Measurements from ENCODE around the gene SLC29A1.

SLC29A1 gene

GRCh38 chr6:44257025-44257752 lies 33.8 kb downstream of the SLC29A1 start, which contains the start of gene SLC35B2:
Gene SLC35B2, minus strand, starts transcription at chr6:44257528. Its CDS starts 118 bp downstream, at chr6:44257410.
- DNase-seq, result peak; percentile 69

DNA sequence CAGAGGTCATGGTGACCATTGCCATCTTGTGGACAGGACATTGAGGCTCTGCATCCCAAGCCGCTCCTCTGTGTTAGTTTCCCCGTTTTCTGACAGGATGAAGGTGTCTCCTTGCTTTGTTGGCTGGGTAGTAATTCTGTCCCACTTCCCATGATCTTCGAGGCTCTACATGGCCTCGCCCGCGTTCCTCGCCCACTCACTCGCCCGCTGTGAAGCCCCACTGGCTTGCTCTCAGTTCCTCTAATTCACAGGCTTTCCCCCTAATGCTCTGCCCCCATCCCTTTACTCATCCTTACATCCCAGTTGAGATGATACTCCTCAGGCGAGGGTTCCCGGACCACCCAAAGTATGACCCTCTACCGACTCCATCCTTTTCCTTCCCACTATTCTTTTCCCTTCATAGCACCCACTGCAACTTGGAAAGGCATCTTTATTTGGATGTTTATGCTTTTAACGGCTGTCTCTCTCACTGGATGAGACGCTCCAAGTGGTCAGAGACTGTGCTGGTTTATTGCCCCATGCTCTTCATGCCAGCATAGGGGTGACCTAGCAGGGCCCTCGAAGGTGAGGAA lies 34.4 kb downstream of the SLC29A1 start:
- no peak for DNase-seq

GRCh38 chr6:44258325-44258863 lies 35.0 kb downstream of the SLC29A1 start:
- DNase-seq, result no peak

GRCh38 chr6:44258921-44259320 lies 35.5 kb downstream of the SLC29A1 start:
- DNase-seq, result no peak

DNA sequence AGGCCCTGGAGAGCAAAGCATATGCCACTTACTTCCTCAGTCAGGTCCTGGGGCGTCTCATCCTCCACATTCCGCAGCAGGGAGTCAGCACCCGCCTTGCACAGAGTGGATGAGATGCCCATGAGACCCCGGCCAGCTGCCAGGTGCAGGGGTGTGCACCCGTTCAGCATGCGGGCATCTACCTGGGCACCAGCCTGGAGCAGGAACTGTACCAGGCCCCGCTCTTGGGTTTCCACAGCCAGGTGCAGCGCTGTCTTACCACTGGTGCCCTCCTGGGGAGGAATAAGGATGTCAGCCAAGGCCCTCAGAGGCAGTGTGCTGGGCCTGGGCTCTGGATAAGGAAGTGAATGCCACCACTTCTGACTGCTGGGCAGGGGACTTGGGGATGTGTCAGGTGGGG lies 36.6 kb downstream of the SLC29A1 start:
- DNase-seq, result no peak

GRCh38 chr6:44260451-44261297 lies 37.3 kb downstream of the SLC29A1 start:
- DNase-seq, result no peak

DNA sequence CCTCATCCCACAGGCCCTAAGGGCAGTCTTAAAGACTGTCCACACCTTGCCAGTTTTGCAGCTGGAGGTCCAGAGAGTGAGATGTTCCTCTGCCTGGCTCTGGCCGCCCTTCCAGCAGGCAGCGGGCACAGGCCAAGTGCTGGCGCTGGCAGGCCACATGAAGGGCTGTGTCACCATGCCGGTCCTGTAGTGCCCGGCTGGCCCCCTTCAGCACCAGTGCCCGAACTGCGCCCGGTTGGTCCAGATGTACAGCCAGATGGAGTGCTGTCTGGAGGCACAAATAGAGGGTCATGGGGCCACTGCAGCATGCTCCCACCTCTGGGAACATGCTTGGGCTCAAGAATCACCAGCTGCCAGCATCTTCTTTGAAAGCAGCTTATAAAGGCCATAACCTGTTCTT lies 38.2 kb downstream of the SLC29A1 start:
- DNase-seq, result no peak

- DNase-seq, result no peak
These were observed 39.3 kb downstream of the SLC29A1 start for GRCh38 chr6:44262467-44263353.

- no peak for DNase-seq
These were observed 40.1 kb downstream of the SLC29A1 start for GRCh38 chr6:44263354-44264100.

DNA sequence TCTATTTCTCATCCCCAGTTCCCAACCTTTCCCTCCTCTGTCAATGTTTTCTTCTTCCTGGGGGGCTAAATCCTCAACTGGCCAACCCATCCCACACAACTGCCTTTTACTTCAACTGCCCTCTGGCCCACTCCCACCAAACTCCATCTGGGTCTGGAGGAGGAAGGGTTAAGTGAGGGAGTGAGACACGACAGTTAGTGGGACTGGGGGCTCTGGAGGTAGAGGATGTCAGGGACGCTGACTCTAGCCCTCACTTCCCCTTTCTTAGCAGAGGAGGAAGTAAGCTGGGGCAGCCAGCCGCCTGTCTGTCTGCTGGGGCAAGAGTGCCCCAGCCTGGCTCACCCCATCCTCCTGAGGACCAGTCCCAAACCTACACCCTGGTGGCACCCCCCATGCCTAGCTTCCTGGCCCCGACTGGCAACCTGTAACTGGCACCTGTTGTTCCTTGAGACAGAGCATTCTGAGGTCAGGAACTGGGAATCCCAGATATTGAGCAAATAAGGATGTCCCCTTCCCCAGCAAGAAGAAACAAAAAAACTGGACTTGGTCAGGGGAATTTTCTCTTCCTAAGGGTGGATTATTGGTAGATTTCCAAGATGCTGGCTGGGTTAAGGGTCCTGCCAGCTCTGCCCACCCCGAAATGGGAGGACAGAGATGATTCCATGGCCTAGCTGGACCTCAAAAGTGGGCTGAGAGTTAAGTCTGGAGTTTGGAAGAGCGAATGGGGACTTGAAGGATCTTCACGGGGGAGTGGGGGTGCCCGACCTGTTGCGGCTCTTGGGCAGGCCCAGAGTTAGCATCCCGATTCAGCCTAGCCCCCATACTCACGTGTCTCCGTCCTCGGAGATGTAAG lies 41.0 kb downstream of the SLC29A1 start:
- DNase-seq, result no peak

- peak; percentile 92 for DNase-seq
These were observed 41.8 kb downstream of the SLC29A1 start, which contains the start of gene NFKBIE for GRCh38 chr6:44265007-44265721. Gene NFKBIE, minus strand, starts transcription at chr6:44265551. Its CDS starts 205 bp downstream, at chr6:44265346.

GRCh38 chr6:44265722-44266233 lies 42.4 kb downstream of the SLC29A1 start:
- no peak for DNase-seq

DNA sequence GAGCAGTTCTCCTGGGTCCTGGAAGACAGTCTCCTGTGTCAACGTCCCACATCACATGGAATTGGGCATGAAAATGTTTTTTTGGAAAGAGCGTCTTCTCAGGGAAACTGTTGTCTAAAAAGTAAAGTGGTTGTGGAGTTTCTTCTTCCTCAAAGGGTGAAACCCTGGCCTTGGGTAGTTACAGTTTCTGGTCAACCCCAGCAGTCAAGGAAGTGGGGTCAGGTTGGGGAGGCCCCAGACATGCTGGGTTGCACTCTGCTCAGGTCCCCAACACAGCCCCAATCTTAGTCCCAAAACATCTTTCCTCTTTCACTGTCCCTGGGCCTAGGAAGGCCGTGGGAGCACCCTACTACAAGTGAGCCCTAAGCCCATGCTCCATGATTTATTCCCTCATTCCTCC lies 43.0 kb downstream of the SLC29A1 start:
- no peak for DNase-seq

DNA sequence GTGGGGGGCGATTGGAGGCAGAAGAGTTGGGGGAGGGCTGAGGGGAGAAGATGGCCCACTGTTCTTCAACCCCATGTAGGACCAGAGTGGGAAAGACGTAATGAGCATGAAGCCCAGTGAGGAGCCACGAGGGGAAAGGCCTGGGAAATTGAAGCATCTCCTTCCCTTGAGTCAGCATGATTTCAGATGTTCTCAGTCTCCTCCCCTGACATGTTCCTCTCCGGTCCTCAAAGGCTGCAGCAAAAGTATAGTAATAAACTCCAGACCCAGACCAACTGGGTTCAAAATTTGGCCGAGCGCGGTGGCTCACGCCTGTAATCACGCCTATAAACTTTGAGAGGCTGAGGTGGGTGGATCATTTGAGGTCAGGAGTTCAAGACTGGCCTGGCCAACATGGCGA lies 43.9 kb downstream of the SLC29A1 start:
- no peak for DNase-seq

DNA sequence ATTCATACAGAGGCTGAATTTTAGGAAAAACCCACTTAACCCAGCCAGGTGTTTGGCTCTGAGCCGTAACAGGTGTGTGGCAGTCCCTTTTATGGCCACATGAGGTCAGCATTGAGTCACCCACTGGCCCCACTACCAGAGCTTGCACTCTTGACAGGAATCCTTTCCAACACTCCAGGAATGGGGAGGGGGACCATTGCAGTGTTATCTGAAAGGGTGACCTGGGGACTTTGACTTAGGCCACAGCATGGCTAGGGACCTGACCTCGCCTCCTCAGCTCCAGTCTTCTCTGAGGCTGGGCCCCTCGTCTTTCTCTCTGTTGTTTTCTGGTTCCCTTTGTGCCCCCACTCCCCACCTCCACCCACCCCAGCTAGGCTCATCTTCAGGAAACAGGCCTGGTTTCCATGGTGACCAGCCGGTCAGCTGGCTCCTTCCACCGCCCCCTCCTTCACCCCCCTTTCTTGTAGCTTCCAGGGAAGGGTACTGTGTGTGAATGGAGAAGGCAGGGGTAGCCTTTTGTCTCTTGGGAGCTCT lies 44.8 kb downstream of the SLC29A1 start:
- peak; percentile 62 for DNase-seq

- DNase-seq, result no peak
These were observed 46.0 kb downstream of the SLC29A1 start for GRCh38 chr6:44269178-44269920.

DNA sequence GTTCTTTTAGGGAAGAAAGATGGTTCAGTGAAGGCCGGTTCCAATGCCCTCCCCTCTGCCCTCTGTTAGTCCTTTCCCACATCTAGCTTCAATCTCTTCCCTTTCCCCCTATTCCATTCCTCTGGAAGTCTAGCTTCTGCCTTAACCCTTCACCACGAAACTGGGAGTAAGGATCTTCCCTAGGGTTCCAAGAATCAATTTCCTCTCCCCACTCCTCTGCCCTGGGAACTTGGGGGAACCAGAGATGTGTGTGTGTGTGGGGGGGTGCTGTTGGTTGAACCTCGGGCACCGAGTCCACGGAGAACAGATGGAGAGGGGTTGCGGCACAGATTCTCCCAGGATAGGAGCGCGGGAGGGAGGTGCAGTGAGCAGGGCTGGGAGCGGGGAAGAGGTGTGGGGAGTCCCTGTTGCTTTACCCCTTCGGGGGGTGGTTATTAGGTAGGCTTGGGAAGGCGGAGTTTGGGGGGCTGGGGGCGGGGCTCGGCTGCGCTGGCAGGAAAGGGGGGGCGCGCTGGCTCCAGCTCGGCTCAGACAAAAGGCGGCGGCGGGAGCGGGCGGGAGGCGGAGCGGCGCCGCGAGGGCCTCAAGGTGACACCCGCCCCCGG lies 46.6 kb downstream of the SLC29A1 start, which contains the start of gene TMEM151B:
Gene TMEM151B (plus strand): TSS at position 530 of the 605 bp plus-strand sequence. CDS start 293 bp downstream, outside the sequence.
- DNase-seq, result no peak

Data from activated naive CD4-positive, alpha-beta T cell treated with anti-CD3 and anti-CD28 coated beads, Interleukin-2, amount 50 U/mL, for 16 hours (primary cell).